Ovary (tissue), 9 donors: Measurements from ENCODE around the gene LBX2. TPM values are rescaled to one million over a fixed set of nuclear protein-coding genes. Genes with fewer than 3 reads are reported as not detected.

Experiments
- DNase-seq, 5 donors: peaks; one replicate each; pipeline ENCODE4 v3.0.0-alpha.2; 2019 to 2020
- H3K27ac ChIP-seq, 2 donors: fragments of 200-600 bp; one replicate each; pipeline versions ENCODE4 v1.5.1 to v1.8.0; 2019 to 2022
- H3K27me3 ChIP-seq: fragments of 200-600 bp; one replicate; pipeline ENCODE4 v1.8.0; 2022
- H3K36me3 ChIP-seq: fragments of 200-600 bp; sonication (generic); one replicate; pipeline ENCODE4 v1.5.1; 2019
- H3K4me1 ChIP-seq: one replicate; pipeline ENCODE4 v1.8.1; 2013; ENCODE audit warnings: mild to moderate bottlenecking, moderate library complexity; ENCODE audit not compliant: insufficient read depth
- H3K4me3 ChIP-seq: fragments of 200-600 bp; sonication (generic); one replicate; pipeline ENCODE4 v1.5.1; 2017
- H3K9me3 ChIP-seq, 2 donors: fragments of 200-600 bp in 1 of 2; sonication (generic) in 1 of 2; one replicate each; pipeline versions ENCODE4 v1.5.1 to v1.8.1; 2013 to 2019; ENCODE audit warnings: mild to moderate bottlenecking in 1 of 2, moderate library complexity in 1 of 2
- EP300 ChIP-seq: sonication (generic); formaldehyde crosslinking; IDR thresholded peaks from one replicate; pipeline ENCODE4 v1.6.1; 2017; ENCODE audit warnings: antibody characterized with exemption
- POLR2A ChIP-seq: fragments of 450-650 bp; IDR thresholded peaks from one replicate; pipeline ENCODE4 v1.6.1; 2017; ENCODE audit warnings: antibody characterized with exemption, mild to moderate bottlenecking, moderate library complexity
- WGBS, 3 donors: extraction: QIAGEN DNeasy Blood & Tissue Kit in 1 of 3; methylation state at CpG; one replicate each; pipeline versions ENCODE4 v1.1.5 to v1.1.7; 2013 to 2017; 5-methylcytosine and 5-hydroxymethylcytosine counted together
- intact Hi-C, 4 donors: fragments of 100-400 bp; cut with DNase I; formaldehyde crosslinking; loops; one replicate each; pipeline versions ENCODE4 v1.11.0 to v1.15.1; 2022 to 2023
- polyA plus RNA-seq, 2 donors: library from polyadenylated mRNA; stranded (reverse); fragments of 200-250 nt in 1 of 2; fragments of 350-450 nt in 1 of 2; fragmentation: Illumina TruSeq in 1 of 2; extraction: RNeasy Lipid Tissue Mini Kit (QIAGEN cat#74804) in 1 of 2; gene quantifications; one replicate each; pipeline ENCODE4 v1.2.3, GENCODE V29; 2013 to 2014
- total RNA-seq, 7 donors: library from RNA; depleted of rRNA in 2 of 7; stranded (reverse); fragments of >200 nt in 2 of 7; fragmentation: NEBNext Ultra II Directional in 3 of 7; extraction: Animal tissue kit (Norgen Biotek cat#: 25700) in 3 of 7; gene quantifications; one replicate each; pipeline versions ENCODE4 v1.1.0 to v1.2.4, GENCODE V29; 2016 to 2023
- TF ChIP-seq, protein P1 (sequence below), 3 donors: fragments of 450-650 bp in 2 of 3; fragments of 200-600 bp in 1 of 3; IDR thresholded peaks; one replicate each; pipeline versions ENCODE4 v1.5.1 to v1.8.0; 2016 to 2022; ENCODE audit warnings: antibody characterized with exemption in 3 of 3, mild to moderate bottlenecking in 1 of 3
- donor health status: DM: no; HTN: no; CAD: no; lungs with moderate emphysema.
- donor health status: DM: no; HTN: no; CAD: no.
- donor health status: Bipolar disorder and iron deficiency.
- donor health status: DM: yes; HTN: yes; CAD: no.
- donor health status: DM: no; HTN: no; CAD: no.
- donor health status: DM: yes; HTN: yes; CAD: no.

The LBX2 gene
- total and polyA plus RNA-seq, 9 donors, result 0.15 to 1.2 (median 0.22) TPM; not detected in 4

DNA sequence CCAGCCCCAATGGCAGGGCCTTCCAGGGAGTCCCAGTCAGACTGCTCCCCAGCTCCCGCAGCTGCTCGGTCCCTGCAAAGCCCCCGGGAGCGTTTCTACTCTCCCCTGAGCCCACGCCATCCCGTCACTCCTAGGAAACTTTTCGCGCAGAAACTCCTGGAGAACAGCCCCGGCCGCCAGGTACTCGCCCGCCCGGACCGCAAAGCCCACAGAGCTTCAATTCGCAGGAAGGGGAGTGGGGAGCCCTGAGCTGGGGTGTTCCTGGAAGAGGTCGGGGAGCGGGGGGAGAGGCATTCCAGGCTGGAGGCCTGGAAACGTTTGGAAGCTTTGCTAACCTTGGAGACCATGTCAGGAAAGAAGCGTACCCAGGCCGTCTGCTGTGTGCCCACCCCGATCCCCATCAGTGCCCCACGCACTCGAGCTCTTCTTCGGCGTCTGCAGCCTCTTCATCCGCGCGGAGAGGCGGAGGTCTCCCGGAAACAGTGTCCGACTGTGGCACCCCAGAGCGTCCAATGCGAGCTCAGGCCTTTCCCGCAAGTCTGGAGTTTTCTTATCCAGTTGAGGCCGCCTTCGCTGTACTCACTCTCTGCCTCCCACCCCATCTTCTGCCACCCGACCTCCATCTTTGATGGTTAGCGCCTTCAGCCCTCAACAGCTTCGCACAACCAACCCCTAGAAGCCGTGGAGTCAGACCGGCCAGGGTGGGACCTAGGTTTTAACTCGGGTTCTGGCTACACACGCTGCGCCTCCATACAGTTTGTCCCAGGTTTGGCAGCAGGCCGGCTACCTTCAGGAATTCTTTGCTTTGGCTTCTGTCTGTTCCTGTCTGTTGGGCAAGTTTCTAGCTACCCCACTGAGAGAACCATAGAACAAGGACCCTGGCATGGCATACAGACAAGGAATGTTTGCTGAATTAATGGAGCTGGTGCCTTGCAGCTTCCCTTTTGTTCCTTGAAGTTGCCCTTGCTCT is 4.4 kb upstream of the LBX2 start:
- H3K27me3 ChIP-seq, result no peaks in the 10 kb centered on the region
- peaks cover 5% of the 10 kb centered on the region for H3K4me1 ChIP-seq
- peak in 1 of 5 donors; percentile 23 for DNase-seq
- 54 to 61% (median 58%) methylated on average over 45 of the region's 45 CpGs for WGBS, 3 donors
- no peaks in the 10 kb centered on the region for H3K36me3 ChIP-seq
- H3K4me3 ChIP-seq, result peak overlapping the region; percentile 34
- no peaks in the 10 kb centered on the region for H3K9me3 ChIP-seq
- TF ChIP-seq EP300, result no peak
- TF ChIP-seq, protein P1, sequence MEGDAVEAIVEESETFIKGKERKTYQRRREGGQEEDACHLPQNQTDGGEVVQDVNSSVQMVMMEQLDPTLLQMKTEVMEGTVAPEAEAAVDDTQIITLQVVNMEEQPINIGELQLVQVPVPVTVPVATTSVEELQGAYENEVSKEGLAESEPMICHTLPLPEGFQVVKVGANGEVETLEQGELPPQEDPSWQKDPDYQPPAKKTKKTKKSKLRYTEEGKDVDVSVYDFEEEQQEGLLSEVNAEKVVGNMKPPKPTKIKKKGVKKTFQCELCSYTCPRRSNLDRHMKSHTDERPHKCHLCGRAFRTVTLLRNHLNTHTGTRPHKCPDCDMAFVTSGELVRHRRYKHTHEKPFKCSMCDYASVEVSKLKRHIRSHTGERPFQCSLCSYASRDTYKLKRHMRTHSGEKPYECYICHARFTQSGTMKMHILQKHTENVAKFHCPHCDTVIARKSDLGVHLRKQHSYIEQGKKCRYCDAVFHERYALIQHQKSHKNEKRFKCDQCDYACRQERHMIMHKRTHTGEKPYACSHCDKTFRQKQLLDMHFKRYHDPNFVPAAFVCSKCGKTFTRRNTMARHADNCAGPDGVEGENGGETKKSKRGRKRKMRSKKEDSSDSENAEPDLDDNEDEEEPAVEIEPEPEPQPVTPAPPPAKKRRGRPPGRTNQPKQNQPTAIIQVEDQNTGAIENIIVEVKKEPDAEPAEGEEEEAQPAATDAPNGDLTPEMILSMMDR (IDR thresholded peaks at IDR 0.05), result no peak
- no peak for TF ChIP-seq POLR2A
- no peak overlapping the region for H3K27ac ChIP-seq
- intact Hi-C loops, result loop anchor here in 1 of 4 donors (10.0 kb wide), 1 partner anchor 81 kb away; no protein-coding TSS in a partner anchor

DNA sequence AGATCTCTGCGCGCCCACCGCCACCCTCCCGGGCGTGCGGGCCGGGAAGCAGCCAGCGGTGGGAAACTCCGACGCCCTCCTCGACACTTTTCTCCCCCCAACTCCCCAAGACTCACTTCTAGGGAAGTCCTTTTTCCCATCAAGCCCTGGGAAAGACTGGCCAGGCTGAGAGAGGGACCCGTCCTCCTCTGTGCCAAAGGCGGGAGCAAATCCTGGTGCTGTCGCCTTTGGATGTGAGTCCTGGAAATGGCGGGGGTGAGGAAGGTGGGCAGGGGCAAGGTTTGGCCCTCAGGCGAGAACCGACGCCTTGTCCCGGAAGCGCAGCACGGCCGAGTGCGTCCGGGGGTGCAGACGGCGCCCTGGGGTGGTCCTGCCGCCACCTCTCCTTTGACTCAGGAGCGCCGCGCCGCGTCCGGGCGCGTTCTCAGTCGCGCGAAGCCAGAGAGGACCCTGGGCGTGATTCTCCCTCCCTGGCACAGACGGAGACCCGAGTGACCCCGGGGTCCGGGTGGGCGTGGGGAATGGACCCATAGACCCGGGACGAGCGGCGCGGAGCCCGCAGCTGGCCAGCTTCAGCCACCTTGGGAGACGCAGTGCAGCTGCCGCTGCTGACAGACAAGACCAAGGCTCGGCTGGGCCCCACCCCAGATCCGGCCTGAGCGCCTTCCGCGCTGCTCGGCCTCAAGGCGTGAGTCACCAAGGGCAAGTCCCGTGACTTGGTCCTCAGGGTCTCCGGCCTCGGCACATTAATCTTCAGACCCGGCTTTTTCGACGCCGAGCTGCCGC is 3.5 kb upstream of the LBX2 start:
- WGBS, 3 donors, result 1 to 2% (median 2%) methylated on average over 67 of the region's 67 CpGs
- DNase-seq, result peak in 4 of 5 donors; percentile 54 to 68 (median 66)
- Histone ChIP-seq H3K9me3 (no peaks in the 10 kb centered on the region), H3K27ac (no peak overlapping the region), H3K27me3 (no peaks in the 10 kb centered on the region), H3K36me3 (no peaks in the 10 kb centered on the region), H3K4me1 (peaks cover 6% of the 10 kb centered on the region), H3K4me3 (peak overlapping the region; percentile 34)
- intact Hi-C loops, result loop anchor here in 1 of 4 donors (10.0 kb wide), 1 partner anchor 82 kb away; no protein-coding TSS in a partner anchor
- TF ChIP-seq POLR2A, result no peak
- TF ChIP-seq EP300, result no peak
- TF ChIP-seq, protein P1 (IDR thresholded peaks at IDR 0.05), result no peak

DNA sequence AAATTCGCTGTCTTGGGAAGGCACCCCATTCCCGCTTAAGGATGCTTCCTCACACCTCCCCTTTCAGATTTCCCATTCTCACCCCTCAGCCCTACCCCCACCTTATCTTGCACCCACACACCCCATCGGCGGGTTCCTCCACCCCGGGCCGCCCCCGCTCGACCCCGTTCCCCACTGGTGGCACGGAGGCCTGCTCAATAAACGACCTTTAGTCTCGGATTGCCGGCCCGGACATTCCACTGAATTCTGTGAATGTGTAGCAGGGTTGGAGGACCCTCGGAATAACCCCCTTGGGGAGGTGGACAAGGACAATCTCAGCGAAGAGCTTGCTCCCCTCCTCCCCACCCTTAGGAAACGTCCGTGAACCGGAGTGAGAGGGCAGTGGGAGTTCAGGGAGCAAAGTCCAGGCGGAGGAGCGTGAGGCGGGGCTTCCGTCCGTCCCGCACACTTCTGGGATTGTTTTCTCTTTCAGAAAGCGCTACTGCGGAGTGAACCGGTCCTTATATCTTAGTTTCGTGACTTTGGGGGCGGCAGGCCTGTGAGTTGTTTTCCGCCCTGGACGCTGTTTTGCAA is 2.8 kb upstream of the LBX2 start:
- no peaks in the 10 kb centered on the region for H3K36me3 ChIP-seq
- H3K4me3 ChIP-seq, result peak overlapping the region; percentile 34
- H3K9me3 ChIP-seq, result no peaks in the 10 kb centered on the region
- H3K27me3 ChIP-seq, result no peaks in the 10 kb centered on the region
- WGBS, 3 donors, result 18 to 24% (median 23%) methylated on average over 32 of the region's 32 CpGs
- TF ChIP-seq POLR2A (no peak), EP300 (no peak)
- TF ChIP-seq, protein P1 (IDR thresholded peaks at IDR 0.05), result no peak
- peaks cover 6% of the 10 kb centered on the region for H3K4me1 ChIP-seq
- intact Hi-C loops, result loop anchor here in 1 of 4 donors (10.0 kb wide), 1 partner anchor 83 kb away; no protein-coding TSS in a partner anchor
- no peak for DNase-seq
- H3K27ac ChIP-seq, result no peak overlapping the region
